GM20000 (cell line): ENCODE results near the gene KCNG2.

Experiments
- DNase-seq: peaks from one replicate; pipeline ENCODE4 v3.0.0; 2012; ENCODE audit warnings: low spot score
- TF ChIP-seq, protein P1 (sequence below): IDR thresholded peaks from 2 replicates; pipeline ENCODE4 v1.5.1; 2012; ENCODE audit warnings: mild to moderate bottlenecking, control low read depth; ENCODE audit errors: extremely low read depth, missing control alignments

Gene KCNG2

DNA sequence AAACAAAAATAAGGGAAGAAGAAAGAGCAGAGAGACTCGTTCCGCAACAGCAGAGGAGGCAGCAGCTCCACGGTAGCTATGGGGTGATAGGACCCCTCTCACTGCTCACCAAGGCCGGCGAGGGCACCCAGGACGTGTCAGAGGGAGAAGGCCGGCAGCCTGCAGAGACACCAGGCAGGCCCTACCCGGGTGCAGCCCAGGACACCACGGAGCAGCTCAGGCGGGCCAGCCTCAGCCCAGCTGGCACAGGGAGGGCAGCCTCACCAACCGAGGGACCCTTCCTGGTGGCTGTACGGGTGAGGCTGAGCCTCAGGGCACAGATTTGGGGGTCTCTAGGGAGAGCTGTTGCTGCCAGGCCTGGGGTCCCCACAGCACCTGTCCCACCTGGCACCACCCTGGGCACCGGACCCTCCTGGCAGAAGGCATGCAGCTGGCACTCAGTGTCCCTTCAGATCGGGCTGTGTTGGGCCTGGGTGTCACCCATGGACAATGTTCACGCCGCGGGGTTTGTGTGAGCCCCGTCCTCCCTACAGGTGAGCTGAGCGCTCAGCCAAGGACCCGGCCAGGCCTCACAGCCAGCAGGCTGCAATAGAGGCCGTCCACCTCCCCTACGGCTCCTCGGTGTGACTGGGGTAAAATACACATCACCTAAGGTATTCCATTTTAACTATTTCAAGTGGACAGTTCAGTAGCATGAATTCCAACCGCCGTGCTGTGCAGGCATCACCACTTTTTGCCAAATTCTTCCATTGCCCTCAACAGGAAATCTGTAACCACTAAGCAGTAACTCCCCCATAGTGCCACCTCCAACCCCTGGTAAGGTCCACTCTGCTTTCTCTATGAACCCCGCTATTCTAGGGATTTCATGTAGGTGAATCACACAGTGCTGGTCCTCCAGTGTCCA is 21.6 kb downstream of the KCNG2 start:
- no peak for DNase-seq

DNA sequence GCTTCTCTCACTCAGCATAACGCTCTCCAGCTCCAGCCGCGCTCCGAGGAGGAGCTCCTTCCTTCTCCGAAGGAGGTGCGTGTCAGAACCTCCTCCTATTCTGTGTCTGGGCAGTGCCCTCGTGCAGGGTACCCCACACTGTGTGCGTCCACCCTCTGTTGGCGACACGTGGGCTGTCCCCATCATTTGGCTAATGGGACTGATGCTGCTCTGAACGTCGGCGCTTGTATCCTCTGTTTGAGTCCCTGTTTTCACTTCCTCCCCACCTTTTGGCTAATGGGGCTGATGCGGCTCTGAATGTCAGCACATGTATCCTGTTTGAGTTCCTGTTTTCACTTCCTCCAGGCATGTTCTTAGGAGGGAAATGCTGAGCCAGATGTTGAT is 22.2 kb downstream of the KCNG2 start:
- peak; percentile 84 for DNase-seq
- TF ChIP-seq, protein P1, sequence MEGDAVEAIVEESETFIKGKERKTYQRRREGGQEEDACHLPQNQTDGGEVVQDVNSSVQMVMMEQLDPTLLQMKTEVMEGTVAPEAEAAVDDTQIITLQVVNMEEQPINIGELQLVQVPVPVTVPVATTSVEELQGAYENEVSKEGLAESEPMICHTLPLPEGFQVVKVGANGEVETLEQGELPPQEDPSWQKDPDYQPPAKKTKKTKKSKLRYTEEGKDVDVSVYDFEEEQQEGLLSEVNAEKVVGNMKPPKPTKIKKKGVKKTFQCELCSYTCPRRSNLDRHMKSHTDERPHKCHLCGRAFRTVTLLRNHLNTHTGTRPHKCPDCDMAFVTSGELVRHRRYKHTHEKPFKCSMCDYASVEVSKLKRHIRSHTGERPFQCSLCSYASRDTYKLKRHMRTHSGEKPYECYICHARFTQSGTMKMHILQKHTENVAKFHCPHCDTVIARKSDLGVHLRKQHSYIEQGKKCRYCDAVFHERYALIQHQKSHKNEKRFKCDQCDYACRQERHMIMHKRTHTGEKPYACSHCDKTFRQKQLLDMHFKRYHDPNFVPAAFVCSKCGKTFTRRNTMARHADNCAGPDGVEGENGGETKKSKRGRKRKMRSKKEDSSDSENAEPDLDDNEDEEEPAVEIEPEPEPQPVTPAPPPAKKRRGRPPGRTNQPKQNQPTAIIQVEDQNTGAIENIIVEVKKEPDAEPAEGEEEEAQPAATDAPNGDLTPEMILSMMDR, result no peak

More for the DNA sequence above, 21.6 kb downstream of the KCNG2 start:
- TF ChIP-seq, protein P1, result no peak

DNA sequence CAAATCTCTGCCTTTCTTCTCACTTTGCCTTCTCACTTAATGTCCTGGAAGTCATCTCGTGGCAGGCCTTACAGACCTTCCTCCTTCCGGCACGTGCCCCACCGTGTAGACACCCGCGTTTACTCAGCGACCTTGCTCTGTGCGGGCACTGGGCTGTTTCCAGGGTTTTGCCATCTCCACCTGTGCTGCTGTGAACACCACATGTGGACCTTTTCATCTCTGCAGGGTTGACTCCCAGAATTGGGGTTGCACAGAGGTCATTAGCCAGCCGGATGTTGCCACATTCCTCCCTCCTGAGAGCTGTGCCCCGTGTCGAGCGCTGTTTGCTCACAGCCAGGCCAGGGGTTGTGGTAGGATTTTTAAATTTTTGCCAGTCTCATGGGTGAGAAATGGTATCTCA is 25.4 kb downstream of the KCNG2 start:
- TF ChIP-seq, protein P1, result no peak
- no peak for DNase-seq

DNA sequence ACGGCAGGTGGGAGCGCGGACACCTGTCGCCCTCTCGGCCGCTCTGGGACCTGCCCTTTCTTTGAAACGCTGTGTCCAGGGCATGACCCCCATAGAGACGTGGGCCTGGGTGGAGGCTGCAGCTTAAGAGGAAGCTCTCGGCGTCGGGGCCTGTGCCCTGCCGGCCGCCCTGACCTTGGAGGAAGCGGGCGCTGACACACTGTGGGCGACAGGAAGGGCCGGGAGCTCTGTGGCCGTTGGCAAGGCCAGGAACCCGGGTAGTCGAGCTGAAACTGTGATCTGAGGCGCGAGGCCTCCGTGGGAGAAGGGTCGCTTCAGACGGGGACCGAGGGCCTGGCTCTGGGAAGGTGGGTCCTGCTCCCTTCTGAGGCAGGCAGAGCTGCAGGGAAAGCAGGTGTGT is 28.2 kb downstream of the KCNG2 start:
- TF ChIP-seq, protein P1, result no peak
- DNase-seq, result no peak

DNA sequence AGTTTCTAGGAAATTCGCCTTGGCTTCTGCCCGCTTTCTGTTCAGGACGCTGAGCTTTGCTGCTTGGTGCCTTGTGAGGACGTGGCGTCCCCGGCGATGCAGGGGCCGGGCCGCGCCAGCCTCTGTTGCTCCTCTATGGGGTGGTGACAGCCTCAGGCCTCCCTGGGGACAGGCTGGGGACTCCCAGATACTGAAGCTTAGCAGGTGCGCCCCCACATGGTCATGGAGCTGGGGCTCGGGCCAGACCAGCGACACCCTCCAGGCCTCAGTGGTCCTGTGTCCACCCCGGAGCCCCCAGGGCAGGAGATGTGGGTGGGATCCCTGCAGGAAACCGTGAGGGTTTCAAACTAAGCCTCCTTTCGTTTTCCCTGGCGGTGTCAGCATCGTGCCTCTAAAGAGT is 29.2 kb downstream of the KCNG2 start:
- TF ChIP-seq, protein P1, result peak; percentile 34
- DNase-seq, result no peak

DNA sequence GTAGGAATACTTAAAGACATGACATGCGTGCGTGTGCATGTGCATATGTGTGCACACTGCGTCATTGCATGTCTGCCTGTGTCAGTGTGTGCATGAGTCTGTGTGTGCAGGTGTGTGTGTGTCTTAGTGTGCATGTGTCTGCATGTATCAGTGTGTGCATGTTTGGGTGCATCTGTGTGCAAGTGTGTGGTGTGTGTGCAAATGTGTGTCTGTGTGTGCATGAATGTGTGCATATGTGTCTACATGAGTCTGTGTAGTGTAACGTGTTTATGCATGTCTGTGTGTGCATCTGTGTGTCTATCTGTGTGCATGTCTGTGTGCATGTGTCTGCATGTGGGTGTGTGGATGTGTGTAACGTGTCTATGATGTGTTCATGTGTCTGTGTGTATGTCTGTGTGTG is 30.5 kb downstream of the KCNG2 start:
- TF ChIP-seq, protein P1, result no peak
- no peak for DNase-seq

DNA sequence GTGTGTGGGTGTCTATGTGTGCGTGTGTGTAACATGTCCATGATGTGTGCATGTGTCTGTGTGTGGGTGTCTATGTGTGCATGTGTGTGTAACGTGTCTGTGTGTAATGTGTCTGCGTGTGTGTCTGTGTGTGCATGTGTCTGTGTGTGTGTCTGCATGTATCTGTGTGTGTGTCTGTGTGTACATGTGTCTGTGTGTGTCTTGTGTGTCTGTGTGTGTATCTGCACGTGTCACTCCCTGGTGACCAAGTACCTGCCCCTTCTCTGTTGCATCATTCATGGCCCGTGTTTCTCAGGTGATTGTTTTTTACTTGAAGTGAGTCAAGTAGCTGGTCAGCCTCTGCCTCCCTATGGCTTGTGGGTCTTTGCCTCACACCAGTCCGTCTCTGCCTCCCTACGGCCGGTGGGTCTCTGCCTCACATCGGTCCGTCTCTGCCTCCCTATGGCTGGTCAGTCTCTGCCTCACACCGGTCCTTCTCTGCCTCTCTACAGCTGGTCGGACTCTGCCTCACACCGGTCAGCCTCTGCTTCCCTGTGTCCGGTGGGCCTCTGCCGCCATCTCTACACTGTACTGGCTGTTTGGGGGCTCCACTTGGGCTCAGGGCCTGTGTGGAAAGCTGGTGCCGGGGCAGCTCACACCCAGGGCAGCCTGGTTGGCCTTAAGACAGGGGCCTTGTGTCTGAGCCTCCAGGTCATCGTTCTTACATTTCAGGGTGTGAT is 31.6 kb downstream of the KCNG2 start:
- DNase-seq, result no peak
- TF ChIP-seq, protein P1, result no peak
